HG03159 (cell line): ENCODE measurements around the gene ERICH6B.

Experiments
- ATAC-seq: cut with Tn5 transposase; IDR thresholded peaks from one replicate; pipeline ENCODE4 v1.9.1; 2021; ENCODE audit warnings: mild to moderate bottlenecking, moderate library complexity; ENCODE audit not compliant: unreplicated experiment

ERICH6B gene

GRCh38 chr13:45602183-45603170, 13.1 kb downstream of the ERICH6B start:
- no peak for ATAC-seq

GRCh38 chr13:45601680-45602079, 13.9 kb downstream of the ERICH6B start:
- no peak for ATAC-seq

- ATAC-seq, result no peak
Measured at GRCh38 chr13:45598597-45598996, 16.9 kb downstream of the ERICH6B start.

GRCh38 chr13:45596800-45597475, 18.6 kb downstream of the ERICH6B start:
- ATAC-seq, result no peak

- ATAC-seq, result no peak
Measured at GRCh38 chr13:45595965-45596364, 19.6 kb downstream of the ERICH6B start.

GRCh38 chr13:45594764-45595163, 20.8 kb downstream of the ERICH6B start:
- ATAC-seq, result no peak

- no peak for ATAC-seq
Measured at GRCh38 chr13:45594227-45594626, 21.3 kb downstream of the ERICH6B start.

- no peak for ATAC-seq
Measured at GRCh38 chr13:45592758-45593157, 22.8 kb downstream of the ERICH6B start.

GRCh38 chr13:45590066-45590465, 25.5 kb downstream of the ERICH6B start:
- no peak for ATAC-seq

GRCh38 chr13:45587897-45588296, 27.6 kb downstream of the ERICH6B start:
- ATAC-seq, result no peak

- no peak for ATAC-seq
Measured at GRCh38 chr13:45584816-45585215, 30.7 kb downstream of the ERICH6B start.

GRCh38 chr13:45582408-45583076, 33.0 kb downstream of the ERICH6B start:
- ATAC-seq, result no peak

GRCh38 chr13:45576466-45576865, 39.1 kb downstream of the ERICH6B start:
- ATAC-seq, result no peak

- ATAC-seq, result no peak
Measured at GRCh38 chr13:45575830-45576180, 39.7 kb downstream of the ERICH6B start.

GRCh38 chr13:45575146-45575829, 40.3 kb downstream of the ERICH6B start:
- no peak for ATAC-seq

GRCh38 chr13:45565331-45565730, 50.2 kb downstream of the ERICH6B start:
- ATAC-seq, result no peak

GRCh38 chr13:45564133-45564776, 51.3 kb downstream of the ERICH6B start:
- ATAC-seq, result no peak

GRCh38 chr13:45554604-45555109, 60.9 kb downstream of the ERICH6B start:
- ATAC-seq, result no peak

GRCh38 chr13:45548281-45548680, 67.3 kb downstream of the ERICH6B start:
- no peak for ATAC-seq

- ATAC-seq, result no peak
Measured at GRCh38 chr13:45546410-45546765, 69.2 kb downstream of the ERICH6B start.
